ENCODE data around the gene DSTN.

The DSTN gene

DNA sequence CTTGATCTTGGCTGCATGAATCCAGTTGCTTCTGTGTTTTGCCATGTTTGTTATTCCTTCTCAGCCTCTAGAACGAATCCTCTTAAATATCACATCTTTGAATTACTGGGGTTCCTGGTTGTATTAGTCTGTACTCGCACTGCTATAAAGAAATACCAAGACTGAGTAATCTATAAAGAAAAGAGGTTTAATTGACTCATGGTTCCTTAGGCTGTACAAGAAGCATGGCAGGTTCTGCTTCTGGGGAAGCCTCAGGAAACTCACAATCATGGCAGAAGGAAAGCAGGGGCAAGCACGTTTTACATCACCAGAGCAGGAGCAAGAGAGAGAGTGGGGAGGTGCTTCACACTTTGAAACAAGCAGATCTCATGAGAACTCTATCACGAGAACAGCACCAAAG, 20.7 kb upstream of the DSTN start:
- no peak for DNase-seq (ENCODE audit: low read depth in 2 of 2)

- no peak for DNase-seq (ENCODE audit: low read depth in 2 of 2)
Observed at GRCh38 chr20:17555106-17555505, 14.8 kb upstream of the DSTN start.

GRCh38 chr20:17556837-17557674, 12.8 kb upstream of the DSTN start:
- DNase-seq (ENCODE audit: low read depth in 2 of 2): no peak

GRCh38 chr20:17557675-17558006, 12.2 kb upstream of the DSTN start:
- no peak for DNase-seq (ENCODE audit: low read depth in 2 of 2)

- DNase-seq (ENCODE audit: low read depth in 2 of 2): no peak
Observed at GRCh38 chr20:17558154-17558940, 11.5 kb upstream of the DSTN start.

GRCh38 chr20:17558941-17559304, 11.0 kb upstream of the DSTN start:
- no peak for DNase-seq (ENCODE audit: low read depth in 2 of 2)

GRCh38 chr20:17559338-17559737, 10.5 kb upstream of the DSTN start:
- DNase-seq (ENCODE audit: low read depth in 2 of 2): no peak

GRCh38 chr20:17560344-17561074, 9.4 kb upstream of the DSTN start:
- no peak for DNase-seq (ENCODE audit: low read depth in 2 of 2)

GRCh38 chr20:17562804-17563305, 7.0 kb upstream of the DSTN start:
- no peak for DNase-seq (ENCODE audit: low read depth in 2 of 2)

GRCh38 chr20:17565169-17565845, 4.6 kb upstream of the DSTN start:
- DNase-seq (ENCODE audit: low read depth in 2 of 2): no peak

DNA sequence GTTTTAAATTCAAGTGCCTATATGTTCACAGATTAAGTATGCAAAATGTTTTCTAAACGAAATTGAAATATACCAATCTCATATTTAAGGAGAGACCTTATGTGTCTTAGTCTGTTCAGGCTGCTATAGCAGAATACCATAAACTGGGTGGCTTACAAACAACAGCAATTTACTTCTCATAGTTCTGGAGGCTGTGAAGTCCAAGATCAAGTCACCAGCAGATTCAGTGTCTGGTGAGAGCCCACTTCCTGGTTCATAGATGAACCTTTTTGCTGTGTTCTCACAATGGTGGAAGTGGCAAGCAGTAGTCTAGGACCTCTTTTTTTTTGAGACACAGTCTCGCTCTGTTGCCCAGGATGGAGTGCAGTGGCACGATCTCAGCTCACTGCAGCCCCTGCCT, 3.5 kb upstream of the DSTN start:
- no peak for DNase-seq (ENCODE audit: low read depth in 2 of 2)

- no peak for DNase-seq (ENCODE audit: low read depth in 2 of 2)
Observed at GRCh38 chr20:17568045-17568788, 1.7 kb upstream of the DSTN start.

DNA sequence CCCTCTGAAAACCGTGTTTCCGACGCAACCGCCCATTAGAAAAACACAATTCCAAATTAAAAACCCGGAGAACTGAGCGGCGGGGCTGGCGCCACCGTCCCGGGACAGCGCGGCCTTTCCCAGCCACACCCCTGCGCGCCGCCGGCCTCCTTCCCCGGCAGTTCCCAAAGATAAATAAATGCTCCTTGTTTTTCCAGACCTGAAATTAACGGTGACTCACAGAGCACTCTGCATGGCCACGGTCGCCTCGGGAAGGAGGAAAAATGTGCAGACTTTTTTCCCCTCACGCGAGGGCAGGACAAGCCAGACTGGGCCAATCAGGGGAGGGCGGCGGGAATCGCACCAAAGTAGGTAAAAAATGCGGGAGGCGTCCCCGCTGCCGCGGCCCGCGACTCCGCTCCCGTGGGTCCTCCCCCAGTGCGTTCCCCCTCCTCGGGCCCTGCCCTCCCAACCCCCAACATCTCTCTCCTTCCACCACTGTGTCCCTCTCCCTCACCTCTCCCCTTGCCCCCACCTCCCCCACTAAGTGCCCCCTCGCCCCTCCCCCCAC, 828 bp upstream of the DSTN start:
- DNase-seq (ENCODE audit: low read depth in 2 of 2): no peak

- DNase-seq (ENCODE audit: low read depth in 2 of 2): no peak
Observed at GRCh38 chr20:17570347-17571152, 675 bp downstream of the DSTN start.

DNA sequence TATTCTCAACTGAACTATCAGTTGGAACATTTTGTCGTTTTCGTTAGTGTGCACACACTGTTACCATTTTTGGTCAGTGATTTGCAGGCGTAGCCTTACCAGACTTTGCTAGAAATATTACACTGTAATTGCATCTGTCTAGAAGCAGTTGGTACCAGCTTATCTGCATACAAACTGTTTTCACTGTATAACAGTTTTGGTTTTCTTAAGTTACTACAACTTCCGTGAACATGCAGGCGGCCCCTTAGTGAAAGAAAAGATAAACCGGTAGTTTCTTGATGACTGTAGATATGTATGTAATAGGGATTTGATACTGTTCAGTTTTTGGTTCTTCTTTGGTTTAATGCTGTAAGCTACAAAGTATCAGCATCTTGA, 1.3 kb downstream of the DSTN start:
- no peak for DNase-seq (ENCODE audit: low read depth in 2 of 2)

- no peak for DNase-seq (ENCODE audit: low read depth in 2 of 2)
Observed at GRCh38 chr20:17572034-17572638, 2.3 kb downstream of the DSTN start.

DNA sequence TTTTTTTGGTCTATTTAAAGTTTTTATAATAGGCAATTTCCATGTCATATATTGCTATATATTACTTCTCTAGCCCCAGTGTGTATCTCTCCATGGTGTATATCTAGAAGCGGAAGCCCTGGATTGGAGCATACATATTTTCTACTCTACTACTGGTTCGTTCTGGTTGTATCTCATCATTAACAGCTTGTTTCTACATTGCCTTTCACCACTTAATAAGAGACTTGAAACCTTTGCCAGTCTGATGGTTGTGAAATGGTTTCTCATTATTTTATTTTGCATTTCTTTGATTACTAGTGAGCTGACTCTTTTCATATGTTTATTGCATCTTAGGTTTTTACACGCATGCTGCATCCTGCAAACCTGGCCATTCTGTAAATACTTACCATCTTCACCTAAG, 3.6 kb downstream of the DSTN start:
- DNase-seq (ENCODE audit: low read depth in 2 of 2): no peak

DNA sequence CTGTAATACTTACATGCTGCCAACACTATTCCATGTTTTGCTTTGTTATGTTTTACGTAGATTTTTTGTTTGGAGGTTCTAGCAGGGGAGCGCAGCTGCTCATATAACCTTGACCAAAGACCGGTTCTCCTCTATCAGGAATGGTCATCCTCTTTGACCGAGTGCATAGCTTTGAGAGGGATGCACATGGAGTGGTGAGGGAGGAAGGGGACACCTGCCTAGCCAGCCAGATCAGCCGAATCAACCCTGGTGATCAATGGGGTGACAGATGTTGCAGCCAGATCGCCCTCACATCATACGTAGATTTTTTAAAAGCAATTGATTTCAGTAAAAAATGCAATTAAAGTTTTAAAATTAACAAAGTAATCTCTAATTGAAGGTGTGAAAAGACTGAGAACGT, 6.3 kb downstream of the DSTN start:
- DNase-seq (ENCODE audit: low read depth in 2 of 2): no peak

DNA sequence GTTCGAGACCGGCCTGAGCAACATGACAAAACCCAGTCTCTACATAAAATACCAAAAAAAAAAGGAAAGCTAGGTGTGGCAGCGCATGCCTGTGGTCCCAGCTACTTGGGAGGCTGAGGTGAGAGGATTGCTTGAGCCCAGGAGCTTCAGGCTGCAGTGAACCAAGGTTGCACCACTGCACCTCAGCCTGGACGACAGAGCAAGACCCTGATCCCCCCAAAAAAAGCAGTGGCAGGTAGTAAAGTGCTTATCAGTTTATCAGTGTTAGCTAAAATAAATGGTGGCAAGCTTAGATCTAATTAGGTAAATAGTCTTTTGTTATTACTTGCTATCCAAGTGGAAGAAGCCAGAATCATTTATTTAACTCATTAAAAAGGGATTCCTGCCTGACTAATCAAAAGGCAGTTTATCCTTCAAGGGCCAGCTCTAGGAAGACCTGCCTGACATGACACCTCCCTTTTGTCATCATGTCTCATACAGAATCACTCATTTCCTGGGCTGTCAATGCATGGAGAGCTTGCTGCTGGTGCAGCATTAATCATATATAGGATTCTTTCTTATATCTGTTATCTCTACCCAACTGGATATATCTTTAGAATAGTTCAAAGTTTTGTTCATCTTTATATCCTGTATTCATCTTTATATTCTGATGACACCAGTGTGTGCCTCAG, 9.6 kb downstream of the DSTN start:
- no peak for DNase-seq (ENCODE audit: low read depth in 2 of 2)
